Mucosa of descending colon (tissue), 3 donors: ENCODE results near the gene ZNF789. TPM values are rescaled to one million over a fixed set of nuclear protein-coding genes. Genes with fewer than 3 reads are reported as not detected.

ENCODE experiments used
- ATAC-seq: fragments of 200-7000 bp; cut with Tn5 transposase; one replicate; pipeline ENCODE4 v1.9.1; 2020; ENCODE audit warnings: mild to moderate bottlenecking, moderate library complexity
- DNase-seq, 3 donors: peaks; one replicate each; pipeline ENCODE4 v3.0.0-alpha.2; 2020
- H3K36me3 ChIP-seq: fragments of 200-600 bp; one replicate; pipeline ENCODE4 v1.8.0; 2021; ENCODE audit warnings: low read depth, mild to moderate bottlenecking
- H3K4me1 ChIP-seq: fragments of 200-600 bp; one replicate; pipeline ENCODE4 v1.8.0; 2021; ENCODE audit warnings: low read depth, mild to moderate bottlenecking
- H3K4me3 ChIP-seq: fragments of 200-600 bp; one replicate; pipeline ENCODE4 v1.8.0; 2021; ENCODE audit warnings: mild to moderate bottlenecking
- H3K9me3 ChIP-seq: fragments of 200-600 bp; one replicate; pipeline ENCODE4 v1.8.0; 2021; ENCODE audit warnings: mild to moderate bottlenecking
- intact Hi-C, 2 donors: fragments of 100-400 bp; cut with DNase I in 1 of 2; cut with micrococcal nuclease in 1 of 2; formaldehyde crosslinking; loops; one replicate each; pipeline versions ENCODE4 v1.11.0 to v1.11.1; 2022; cut with DNase I, micrococcal nuclease
- total RNA-seq, 3 donors: library from RNA; stranded (reverse); fragmentation: NEBNext Ultra II Directional in 2 of 3; extraction: Animal tissue kit (Norgen Biotek cat#: 25700) in 2 of 3; gene quantifications; one replicate each; pipeline versions ENCODE4 v1.2.1 to v1.2.4, GENCODE V29; 2021 to 2023
- TF ChIP-seq, protein P1 (sequence below): fragments of 200-600 bp; IDR thresholded peaks from one replicate; pipeline ENCODE4 v1.8.0; 2022; ENCODE audit warnings: antibody characterized with exemption, mild to moderate bottlenecking
- donor health status: DM: no; HTN: no; CAD: no; lungs with moderate emphysema.
- donor health status: DM: no; HTN: no; CAD: no.
- donor health status: DM: no; HTN: yes; CAD: no.

The ZNF789 gene
- total RNA-seq, 3 donors from 2014 or later: 12.3 to 25.4 (median 23.4) TPM

DNA sequence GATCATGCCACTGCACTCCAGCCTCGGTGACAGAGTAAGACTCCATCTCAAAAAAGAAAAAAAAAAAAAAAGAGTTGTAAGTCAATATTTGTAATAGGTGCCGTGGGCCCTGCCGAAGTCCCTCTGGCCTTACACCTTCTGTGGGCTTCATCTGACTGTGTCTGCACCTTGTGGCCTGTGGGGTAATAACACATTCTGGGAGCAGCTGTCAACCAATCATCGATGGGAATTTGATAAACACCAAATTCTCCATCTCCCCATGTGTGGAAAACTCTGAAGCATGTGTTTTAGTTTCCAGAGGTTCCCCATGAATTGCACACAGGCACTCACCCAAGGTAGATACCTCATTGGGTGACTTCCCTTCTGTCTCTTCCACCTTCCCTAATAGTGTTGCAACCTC, 16.5 kb downstream of the ZNF789 start:
- peaks cover 10% of the 10 kb centered on the region for H3K9me3 ChIP-seq
- H3K36me3 ChIP-seq: peaks cover 5% of the 10 kb centered on the region
- peak in 1 of 3 donors; percentile 15 for DNase-seq
- TF ChIP-seq, protein P1, sequence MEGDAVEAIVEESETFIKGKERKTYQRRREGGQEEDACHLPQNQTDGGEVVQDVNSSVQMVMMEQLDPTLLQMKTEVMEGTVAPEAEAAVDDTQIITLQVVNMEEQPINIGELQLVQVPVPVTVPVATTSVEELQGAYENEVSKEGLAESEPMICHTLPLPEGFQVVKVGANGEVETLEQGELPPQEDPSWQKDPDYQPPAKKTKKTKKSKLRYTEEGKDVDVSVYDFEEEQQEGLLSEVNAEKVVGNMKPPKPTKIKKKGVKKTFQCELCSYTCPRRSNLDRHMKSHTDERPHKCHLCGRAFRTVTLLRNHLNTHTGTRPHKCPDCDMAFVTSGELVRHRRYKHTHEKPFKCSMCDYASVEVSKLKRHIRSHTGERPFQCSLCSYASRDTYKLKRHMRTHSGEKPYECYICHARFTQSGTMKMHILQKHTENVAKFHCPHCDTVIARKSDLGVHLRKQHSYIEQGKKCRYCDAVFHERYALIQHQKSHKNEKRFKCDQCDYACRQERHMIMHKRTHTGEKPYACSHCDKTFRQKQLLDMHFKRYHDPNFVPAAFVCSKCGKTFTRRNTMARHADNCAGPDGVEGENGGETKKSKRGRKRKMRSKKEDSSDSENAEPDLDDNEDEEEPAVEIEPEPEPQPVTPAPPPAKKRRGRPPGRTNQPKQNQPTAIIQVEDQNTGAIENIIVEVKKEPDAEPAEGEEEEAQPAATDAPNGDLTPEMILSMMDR: no peak
- ATAC-seq: no peak
- no peak overlapping the region for H3K4me3 ChIP-seq
- intact Hi-C loops: no loop called here
- H3K4me1 ChIP-seq: no peaks in the 10 kb centered on the region

DNA sequence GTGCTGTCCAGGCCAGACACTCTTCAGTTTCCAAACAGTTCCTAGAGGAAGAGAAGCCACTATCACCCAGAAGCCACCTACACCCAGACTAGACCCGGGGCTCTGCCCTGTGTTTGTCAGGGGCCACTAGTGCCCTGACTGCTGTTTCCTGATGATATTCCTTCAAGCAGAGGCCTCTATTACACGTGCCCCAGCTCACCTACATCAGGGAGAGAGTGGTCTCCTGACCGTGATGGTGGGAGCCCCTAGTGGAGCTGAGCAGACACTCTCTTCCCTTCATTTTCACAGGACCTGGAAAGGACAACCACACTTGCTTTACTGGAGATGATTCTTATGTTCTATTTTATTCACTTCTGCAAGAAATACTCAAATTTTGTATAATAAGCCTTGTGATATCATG, 18.2 kb downstream of the ZNF789 start:
- TF ChIP-seq, protein P1: no peak
- Histone ChIP-seq H3K36me3 (peaks cover 9% of the 10 kb centered on the region), H3K4me3 (no peak overlapping the region), H3K9me3 (peaks cover 25% of the 10 kb centered on the region), H3K4me1 (no peaks in the 10 kb centered on the region)
- intact Hi-C loops: no loop called here
- ATAC-seq: peak; percentile 18
- DNase-seq: peak in 1 of 3 donors; percentile 1

DNA sequence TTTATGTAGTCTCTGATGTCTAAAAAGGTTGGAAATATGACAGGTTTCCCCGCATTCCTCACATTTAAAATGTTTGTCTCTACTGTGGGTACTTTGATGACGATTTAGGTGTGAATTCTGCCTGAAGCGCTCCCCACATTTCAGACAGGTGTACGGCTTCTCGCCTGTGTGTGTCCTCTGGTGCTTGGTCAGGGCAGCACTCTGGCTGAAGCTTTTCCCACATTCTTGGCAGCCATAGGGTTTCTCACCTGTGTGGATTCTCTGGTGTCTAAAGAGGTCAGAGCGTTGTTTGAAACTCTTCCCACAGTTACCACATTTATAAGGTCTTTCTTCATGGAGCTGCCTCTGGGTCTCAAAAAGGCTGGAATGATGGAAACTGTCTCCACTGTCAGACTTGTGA, 21.1 kb downstream of the ZNF789 start:
- TF ChIP-seq, protein P1: no peak
- H3K9me3 ChIP-seq: peaks cover 25% of the 10 kb centered on the region
- ATAC-seq (no peak), DNase-seq (peak in 1 of 3 donors; percentile 1)
- H3K4me1 ChIP-seq: peaks cover 11% of the 10 kb centered on the region
- intact Hi-C loops: no loop called here
- H3K4me3 ChIP-seq: no peak overlapping the region
- H3K36me3 ChIP-seq: peaks cover 9% of the 10 kb centered on the region

DNA sequence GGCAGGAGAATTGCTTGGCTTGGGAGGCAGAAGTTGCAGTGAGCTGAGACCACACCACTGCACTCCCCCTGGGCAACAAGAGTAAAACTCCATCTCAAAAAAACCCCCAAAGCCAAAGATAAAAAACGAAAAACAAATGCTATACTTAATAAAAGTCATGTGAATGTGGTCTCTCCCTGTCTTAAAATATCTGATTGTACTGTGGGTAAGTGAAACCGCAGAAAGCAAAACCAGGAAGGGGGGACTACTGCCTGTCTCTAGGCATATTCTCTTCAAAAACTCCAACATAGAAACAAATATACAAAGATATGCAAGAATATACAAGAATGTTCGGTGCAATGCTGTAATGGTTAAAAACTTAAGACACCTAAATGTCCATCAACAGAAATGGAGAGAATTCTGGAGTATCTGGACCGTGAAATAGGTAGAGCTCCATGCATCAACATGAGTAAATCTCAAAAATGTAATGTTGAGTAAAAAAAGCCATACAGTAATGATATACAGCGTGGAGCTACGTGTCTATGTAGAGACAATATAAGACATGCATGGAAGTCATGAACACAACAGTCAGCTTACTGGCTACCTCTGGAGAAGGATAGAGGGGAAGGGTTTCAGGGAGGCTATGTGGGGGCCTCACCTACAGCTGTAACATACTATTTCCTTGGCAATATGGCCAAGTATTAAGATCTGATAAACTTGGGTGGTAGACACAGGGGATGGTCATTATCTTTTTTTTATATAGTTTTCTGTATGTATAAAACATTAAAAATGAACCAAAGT, 25.3 kb downstream of the ZNF789 start:
- Histone ChIP-seq H3K9me3 (peaks cover 25% of the 10 kb centered on the region), H3K36me3 (peaks cover 9% of the 10 kb centered on the region), H3K4me3 (no peak overlapping the region), H3K4me1 (peaks cover 15% of the 10 kb centered on the region)
- intact Hi-C loops: no loop called here
- ATAC-seq: no peak
- TF ChIP-seq, protein P1: no peak
- DNase-seq: no peak

DNA sequence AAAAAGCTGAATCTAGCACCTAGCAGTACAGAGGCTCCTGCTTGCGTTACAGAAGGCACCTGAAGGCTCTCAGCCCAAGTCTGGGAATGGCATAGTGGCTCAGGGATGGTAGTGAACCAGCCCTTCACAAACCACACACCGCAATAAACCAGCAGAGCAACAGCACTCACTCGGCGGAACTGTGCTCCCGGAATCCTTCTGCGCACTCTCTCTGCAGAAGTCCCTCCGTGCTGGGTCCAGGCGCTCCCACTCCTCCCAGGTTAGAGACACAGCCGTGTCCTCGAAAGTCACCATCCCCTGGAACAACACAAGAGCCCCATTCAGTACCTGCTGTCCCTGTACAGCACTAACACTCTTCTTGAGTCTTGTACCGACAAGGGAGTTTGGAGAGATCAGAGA, 25.9 kb downstream of the ZNF789 start:
- intact Hi-C loops: no loop called here
- peak in 1 of 3 donors; percentile 54 for DNase-seq
- peak; percentile 13 for ATAC-seq
- peaks cover 9% of the 10 kb centered on the region for H3K36me3 ChIP-seq
- H3K4me1 ChIP-seq: peaks cover 15% of the 10 kb centered on the region
- TF ChIP-seq, protein P1: no peak
- H3K4me3 ChIP-seq: peak overlapping the region; percentile 88
- peaks cover 22% of the 10 kb centered on the region for H3K9me3 ChIP-seq
